K562 (cell line): Measurements from ENCODE around the gene FBLIM1.

Experiments used
- ATF1 ChIP-seq, 2 experiments: fragments of 450-650 bp in 1 of 2; IDR thresholded peaks; 2 replicates each; pipeline ENCODE4 v1.6.1; 2016; ENCODE audit warnings: missing compliant biosample characterization in 1 of 2, missing genetic modification characterization in 1 of 2
- EZH2 ChIP-seq: IDR thresholded peaks from 2 replicates; pipeline ENCODE4 v1.6.1; 2012; ENCODE audit warnings: low read depth, mild to moderate bottlenecking, inconsistent platforms, low read length, borderline replicate concordance
- FOS ChIP-seq: IDR thresholded peaks from 3 replicates; pipeline ENCODE4 v1.6.1; 2011; ENCODE audit not compliant: insufficient read length; ENCODE audit errors: extremely low read depth
- NCOA1 ChIP-seq: fragments of 450-650 bp; IDR thresholded peaks from 2 replicates; pipeline ENCODE4 v1.6.1; 2016; ENCODE audit warnings: low read depth
- POLR2A ChIP-seq: fragments of 450-650 bp; conservative IDR thresholded peaks from 2 replicates; pipeline ENCODE4 v1.6.1; 2016
- TF ChIP-seq, protein P1 (sequence below): IDR thresholded peaks from 2 replicates; pipeline ENCODE4 v1.6.1; 2016; ENCODE audit warnings: missing genetic modification characterization, missing compliant biosample characterization

DNA sequence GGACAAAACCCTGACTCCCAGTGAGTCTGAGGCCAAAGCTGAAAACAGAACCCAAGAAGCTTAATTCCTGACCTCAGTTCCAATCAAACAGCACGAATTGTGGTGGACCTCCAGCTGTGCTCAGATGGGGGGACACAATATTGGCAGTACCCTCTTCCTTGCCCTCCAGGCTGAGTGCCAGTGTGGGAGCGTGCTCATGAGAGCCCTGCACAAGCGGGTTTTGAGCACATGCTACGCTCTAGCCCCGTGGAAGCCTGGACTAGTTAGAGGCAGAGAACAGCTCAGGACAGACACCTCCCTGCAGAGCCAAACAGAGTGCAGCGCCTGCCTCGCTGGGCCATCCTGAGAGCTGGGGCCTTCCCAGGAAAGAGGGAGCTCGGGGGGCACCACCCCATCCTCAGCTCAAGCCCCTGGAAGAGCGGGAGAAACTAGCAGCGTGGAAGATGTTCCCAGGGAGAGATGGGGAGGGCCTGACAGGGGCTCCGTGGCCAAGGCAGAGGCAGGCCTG, 25.3 kb upstream of the FBLIM1 start:
- no peak for TF ChIP-seq FOS
- TF ChIP-seq, protein P1, sequence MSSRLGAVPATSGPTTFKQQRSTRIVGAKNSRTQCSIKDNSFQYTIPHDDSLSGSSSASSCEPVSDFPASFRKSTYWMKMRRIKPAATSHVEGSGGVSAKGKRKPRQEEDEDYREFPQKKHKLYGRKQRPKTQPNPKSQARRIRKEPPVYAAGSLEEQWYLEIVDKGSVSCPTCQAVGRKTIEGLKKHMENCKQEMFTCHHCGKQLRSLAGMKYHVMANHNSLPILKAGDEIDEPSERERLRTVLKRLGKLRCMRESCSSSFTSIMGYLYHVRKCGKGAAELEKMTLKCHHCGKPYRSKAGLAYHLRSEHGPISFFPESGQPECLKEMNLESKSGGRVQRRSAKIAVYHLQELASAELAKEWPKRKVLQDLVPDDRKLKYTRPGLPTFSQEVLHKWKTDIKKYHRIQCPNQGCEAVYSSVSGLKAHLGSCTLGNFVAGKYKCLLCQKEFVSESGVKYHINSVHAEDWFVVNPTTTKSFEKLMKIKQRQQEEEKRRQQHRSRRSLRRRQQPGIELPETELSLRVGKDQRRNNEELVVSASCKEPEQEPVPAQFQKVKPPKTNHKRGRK (tag), result no peak
- TF ChIP-seq POLR2A, result no peak
- no peak for TF ChIP-seq ATF1 (CRISPR knock-in tag; IDR thresholded peaks at IDR 0.05)
- no peak for TF ChIP-seq ATF1 (tag; IDR thresholded peaks at IDR 0.05)
- no peak for TF ChIP-seq NCOA1
- no peak for TF ChIP-seq EZH2
